Stimulated activated CD4-positive, alpha-beta T cell treated with anti-CD3 and anti-CD28 coated beads, Interleukin-4, amount 100 ng/mL, for 48 hours (primary cell): ENCODE results near the gene ERICH6B.

ENCODE experiments used
- DNase-seq, 2 donors: peaks; one replicate each; pipeline ENCODE4 v3.0.0-alpha.2; 2020; ENCODE audit warnings: low read depth in 2 of 2

The ERICH6B gene

DNA sequence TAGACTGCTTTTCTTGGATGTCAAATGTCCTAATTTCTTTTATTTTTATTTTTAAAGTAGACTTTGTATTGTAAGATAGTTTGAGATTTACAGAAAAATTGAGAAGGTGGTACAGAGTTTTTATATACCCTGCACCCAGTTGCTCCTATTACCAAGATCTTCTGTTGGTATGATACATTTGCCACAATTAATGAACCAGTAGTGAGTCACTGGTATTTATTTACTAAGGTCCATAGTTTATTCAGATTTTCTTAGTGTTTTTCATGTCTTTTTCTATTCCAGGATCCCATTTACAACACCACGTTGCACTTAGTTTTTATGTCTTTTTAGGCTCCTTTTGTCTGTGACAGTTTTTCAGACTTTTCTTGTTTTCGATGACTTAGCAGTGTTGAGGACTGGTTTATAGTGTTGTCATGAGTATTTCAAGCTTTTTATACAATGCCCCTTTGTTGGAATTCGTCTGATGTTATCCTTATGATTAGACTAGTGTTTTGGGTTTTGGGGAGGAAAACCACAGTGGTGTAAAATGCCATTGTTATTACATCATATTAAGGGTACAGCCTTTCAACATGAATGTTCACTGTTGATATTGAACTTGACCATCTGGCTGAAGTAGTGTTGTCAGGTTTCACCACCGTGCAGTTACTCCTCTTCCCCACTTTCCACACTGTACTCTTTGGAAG is 114.9 kb downstream of the ERICH6B start:
- DNase-seq, result no peak

DNA sequence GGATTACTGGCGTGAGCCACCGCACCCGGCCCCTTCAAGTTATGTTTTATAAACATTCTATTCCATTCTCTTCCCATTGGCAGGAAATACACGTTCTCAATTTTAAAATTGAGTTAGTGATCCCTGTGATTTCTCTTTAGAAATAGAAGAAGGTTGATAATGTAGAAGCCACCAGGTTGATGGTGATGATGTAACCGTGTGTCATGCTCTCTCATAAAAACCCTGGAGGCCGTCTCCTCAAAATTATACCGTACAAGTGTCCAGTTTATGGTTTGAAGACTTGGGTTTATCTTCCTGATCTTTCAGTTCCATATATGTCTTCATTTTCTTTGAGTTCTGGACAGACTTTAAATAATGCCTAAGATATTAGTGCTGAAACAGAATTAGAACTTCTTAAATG is 118.6 kb downstream of the ERICH6B start:
- no peak for DNase-seq

DNA sequence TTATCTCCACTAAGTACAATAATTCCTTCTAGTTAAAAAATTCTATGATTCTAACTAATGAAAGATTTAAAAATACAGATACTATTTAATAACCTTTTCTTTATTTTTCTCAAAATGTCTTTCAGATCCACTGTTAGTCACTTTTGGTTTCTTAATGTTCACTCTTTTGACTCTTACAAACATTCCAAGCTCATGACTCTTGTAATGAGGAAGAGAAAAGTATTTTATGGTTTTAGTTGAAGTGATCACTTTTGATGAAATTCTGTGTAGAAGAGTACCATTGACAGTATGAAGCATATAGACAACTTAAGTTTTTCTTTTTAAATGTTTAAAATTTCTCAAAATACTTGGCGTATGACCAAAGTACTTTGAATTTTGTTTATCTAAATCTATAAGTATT is 123.0 kb downstream of the ERICH6B start:
- DNase-seq, result no peak
